Stimulated activated CD4-positive, alpha-beta T cell treated with anti-CD3 and anti-CD28 coated beads, Interleukin-1b, Interleukin-23, amount 100 ng/mL, for 1 hour (primary cell): Measurements from ENCODE around the gene ABCB4.

Source experiments
- DNase-seq, 2 donors: peaks; one replicate each; pipeline ENCODE4 v3.0.0-alpha.2; 2020; ENCODE audit warnings: low read depth in 2 of 2

Gene ABCB4

GRCh38 chr7:87475359-87476178 lies at the start of gene ABCB4:
Gene ABCB4 (minus strand): TSS chr7:87475680. CDS start chr7:87475465, 215 bp downstream.
- DNase-seq = no peak

GRCh38 chr7:87518735-87519134 lies 43.3 kb upstream of the ABCB4 start:
- no peak for DNase-seq

GRCh38 chr7:87517891-87518290 lies 42.4 kb upstream of the ABCB4 start:
- no peak for DNase-seq

DNA sequence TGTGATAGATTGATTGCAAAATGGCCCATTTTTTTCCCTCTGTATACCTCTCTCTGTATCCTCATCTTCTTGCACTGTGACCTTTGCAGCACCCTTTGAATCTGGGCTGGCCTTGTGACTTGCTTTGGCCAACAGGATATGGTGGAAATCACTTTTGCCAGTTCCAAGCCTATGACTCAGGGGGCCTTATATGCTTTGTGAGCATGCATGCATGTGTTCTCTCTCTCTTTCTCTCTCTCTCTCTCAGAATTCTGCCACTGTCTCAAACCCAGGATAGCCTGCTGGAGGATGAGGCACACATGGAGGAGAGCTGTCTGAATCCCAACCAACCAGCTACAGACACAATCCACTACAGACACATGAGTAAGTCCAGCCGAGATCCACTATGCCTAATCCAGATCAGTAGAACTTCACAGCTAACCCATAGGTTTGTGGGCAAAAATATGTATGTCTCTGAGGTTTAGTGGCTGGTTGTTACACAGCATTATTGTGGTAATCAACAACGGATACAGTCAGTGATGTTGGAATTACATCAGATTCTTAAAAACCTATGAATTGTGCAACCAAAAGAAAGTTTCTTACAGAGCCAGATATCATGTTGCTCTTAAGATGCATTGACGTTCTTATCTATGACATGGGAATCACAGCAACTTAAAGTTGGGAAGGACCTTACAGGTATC lies 41.8 kb upstream of the ABCB4 start:
- no peak for DNase-seq

- DNase-seq = no peak
These were observed 38.4 kb upstream of the ABCB4 start for GRCh38 chr7:87513735-87514335.

DNA sequence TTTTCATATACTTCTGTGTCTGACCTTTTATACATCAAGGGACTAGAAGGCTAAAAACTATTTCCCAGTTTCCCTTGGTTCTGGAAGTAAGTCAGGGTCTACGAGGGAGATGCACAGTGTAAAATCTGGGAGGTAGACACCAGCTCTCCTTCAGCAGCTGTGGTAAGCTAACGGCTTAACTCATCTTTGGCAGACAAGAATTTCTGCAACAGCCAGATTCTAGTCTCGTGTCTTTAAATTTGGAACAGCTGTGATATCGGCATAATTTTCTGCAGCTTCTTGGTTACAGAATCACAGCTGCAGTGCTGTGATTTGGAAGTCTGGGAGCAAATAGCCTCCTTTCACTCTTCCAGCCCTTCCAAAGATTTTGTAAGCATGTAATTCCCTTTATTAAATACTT lies 37.4 kb upstream of the ABCB4 start:
- DNase-seq = no peak

- no peak for DNase-seq
These were observed 36.0 kb upstream of the ABCB4 start for GRCh38 chr7:87511510-87511909.

GRCh38 chr7:87510411-87510875 lies 35.0 kb upstream of the ABCB4 start:
- DNase-seq = no peak

GRCh38 chr7:87507446-87507845 lies 32.0 kb upstream of the ABCB4 start:
- DNase-seq = no peak

- no peak for DNase-seq
These were observed 31.0 kb upstream of the ABCB4 start for GRCh38 chr7:87506246-87507180.

DNA sequence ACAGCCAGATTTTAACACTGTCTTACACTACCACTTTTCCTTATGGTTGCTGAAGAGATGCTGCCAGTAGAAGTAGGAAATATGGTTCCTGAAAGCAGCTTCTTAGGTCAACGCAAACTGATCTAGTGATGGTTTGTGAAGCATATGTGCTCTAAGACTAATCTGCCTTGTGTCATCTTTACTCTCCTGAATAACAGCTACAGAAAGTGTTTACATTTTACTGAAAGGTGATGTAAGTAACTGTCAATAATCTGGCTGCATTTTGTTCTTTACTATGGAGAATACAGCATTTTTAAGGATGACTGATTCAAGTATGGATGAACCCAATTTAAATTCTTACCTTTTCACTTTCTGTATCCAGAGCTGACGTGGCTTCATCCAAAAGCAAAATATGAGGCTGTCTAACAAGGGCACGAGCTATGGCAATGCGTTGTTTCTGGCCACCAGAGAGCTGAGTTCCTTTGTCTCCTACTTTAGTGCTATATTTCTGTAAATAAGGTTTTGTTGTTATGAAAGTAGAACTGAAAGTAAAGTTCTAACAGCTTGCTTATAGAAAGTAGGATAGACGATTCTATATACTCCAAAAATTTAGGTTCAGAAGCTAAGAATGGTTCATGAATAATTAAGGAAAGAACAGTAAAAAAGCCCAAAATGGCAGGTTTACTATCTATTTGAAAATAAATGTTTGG lies 30.2 kb upstream of the ABCB4 start:
- no peak for DNase-seq

DNA sequence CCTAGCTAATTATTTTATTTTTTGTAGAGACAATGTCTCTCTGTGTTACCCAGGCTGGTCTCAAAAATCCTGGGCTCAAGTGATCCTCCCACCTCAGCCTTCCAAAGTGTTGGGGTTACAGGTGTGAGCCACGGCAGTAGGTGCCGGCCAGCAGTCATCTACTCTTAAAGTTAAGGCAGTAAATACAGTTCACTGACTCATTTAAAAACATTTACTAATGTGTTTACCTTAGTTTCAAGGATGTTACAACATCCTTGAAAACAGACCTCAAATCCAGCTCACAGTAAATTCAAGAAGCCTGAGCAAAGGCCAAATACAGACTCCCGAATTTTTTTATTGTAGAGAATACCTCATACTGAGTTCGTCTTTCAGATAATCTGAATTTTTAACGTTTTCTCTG lies 29.6 kb upstream of the ABCB4 start:
- no peak for DNase-seq

DNA sequence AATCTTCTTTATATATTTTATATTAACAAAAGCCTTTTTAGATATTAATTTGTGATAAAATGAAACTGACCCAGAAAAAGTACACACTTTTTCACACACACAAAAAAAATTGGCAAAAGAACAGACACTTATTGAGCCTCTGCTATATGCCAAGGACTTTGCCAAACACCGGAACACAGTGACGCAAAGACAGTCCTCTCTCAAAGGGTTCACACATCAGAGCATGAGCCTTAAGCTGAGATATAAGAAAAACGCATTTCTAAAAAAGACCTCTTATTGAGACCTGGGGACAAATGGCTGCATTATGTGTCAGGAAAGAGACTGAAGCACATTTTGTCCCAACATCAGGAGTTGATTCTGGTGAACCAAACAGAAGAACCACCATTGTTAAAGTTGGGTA lies 24.0 kb upstream of the ABCB4 start:
- DNase-seq = no peak

DNA sequence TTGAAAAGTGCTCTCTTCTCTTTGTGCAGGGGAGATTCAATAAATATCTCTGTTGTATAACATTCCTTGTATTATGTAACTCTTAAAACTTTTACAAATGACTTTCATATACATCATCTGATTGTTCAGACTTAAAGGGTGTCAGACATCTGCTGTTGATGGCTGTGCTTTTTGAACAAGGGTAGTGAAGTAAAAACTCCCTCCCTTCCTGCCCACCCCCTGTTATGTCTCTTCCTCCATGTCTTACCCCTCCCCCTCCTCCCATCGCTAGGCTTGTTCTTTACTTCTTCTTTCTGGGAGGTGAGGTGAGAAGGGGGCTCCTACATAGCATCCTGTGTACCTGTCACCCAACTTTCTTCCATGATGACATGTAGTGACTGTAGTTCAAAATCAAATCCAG lies 23.4 kb upstream of the ABCB4 start:
- no peak for DNase-seq

- no peak for DNase-seq
These were observed 22.0 kb upstream of the ABCB4 start for GRCh38 chr7:87497482-87497881.

- DNase-seq = no peak
These were observed 19.9 kb upstream of the ABCB4 start for GRCh38 chr7:87495366-87495765.

DNA sequence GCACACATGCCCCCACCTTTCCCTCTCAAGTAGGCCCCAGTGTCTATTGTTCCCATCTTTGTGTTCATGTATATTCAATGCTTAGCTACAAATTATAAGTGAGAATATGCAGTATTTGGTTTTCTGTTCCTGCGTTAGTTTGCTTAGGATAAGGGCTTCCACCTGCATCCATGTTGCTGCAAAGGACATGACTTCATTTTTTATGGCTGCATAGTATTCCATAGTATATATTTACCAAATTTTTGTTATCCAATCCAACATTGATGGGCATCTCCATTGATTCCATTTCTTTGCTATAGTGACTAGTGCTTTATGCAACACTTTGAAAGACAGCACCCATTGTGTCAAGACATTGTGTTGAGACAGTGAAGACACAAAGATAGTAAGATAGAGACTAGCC lies 19.0 kb upstream of the ABCB4 start:
- no peak for DNase-seq

DNA sequence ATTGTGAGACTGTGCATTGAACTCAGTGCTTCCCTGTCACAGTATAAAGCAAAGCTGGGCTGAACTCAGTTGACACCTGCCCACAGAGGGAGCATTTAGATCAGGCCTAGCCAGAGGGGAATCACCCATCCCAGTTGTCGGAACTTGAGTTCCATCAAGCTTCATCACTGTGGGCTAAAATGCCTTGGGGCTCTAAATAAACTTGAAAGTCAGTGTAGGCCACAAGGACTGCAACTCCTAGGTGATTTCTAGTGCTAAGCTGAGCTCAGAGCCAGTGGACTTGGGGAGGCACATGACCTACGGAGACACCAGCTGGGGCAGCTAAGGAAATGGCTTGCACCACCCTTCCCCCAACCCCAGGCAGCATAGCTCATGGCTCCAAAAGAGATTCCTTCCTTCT lies 7.7 kb upstream of the ABCB4 start:
- no peak for DNase-seq

- no peak for DNase-seq
These were observed 6.6 kb upstream of the ABCB4 start for GRCh38 chr7:87482115-87482514.

DNA sequence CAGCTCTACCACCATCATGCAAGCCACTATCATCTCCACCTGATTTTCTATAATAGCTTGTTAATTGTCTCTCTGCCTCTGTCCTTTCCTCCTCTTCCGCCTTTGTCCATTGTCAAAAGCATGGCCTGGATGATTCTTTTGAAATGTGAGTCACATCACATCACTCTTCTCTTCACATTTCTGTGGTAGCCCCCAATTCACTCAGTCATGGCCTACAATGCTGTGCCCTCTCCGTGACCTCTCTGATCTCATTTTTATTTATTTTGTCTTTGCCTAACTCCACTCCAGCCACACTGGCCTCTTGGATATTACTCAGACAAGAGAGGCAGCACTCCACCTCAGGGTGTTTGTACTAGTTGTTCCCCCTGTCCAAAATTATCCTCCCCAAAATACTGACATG lies 4.9 kb upstream of the ABCB4 start:
- no peak for DNase-seq

- no peak for DNase-seq
These were observed 4.5 kb upstream of the ABCB4 start for GRCh38 chr7:87479951-87480350.
